Activated CD8-positive, alpha-beta memory T cell treated with anti-CD3 and anti-CD28 coated beads, Interleukin-2, amount 50 U/mL, for 1 hour (primary cell): ENCODE data around the gene FGB.
A peak's percentile ranks its signal among the peaks of the same experiment; 100 is the strongest.

Experiments used
- DNase-seq: peaks from one replicate; pipeline ENCODE4 v3.0.0-alpha.2; 2020; ENCODE audit errors: extremely low read depth

The FGB gene

DNA sequence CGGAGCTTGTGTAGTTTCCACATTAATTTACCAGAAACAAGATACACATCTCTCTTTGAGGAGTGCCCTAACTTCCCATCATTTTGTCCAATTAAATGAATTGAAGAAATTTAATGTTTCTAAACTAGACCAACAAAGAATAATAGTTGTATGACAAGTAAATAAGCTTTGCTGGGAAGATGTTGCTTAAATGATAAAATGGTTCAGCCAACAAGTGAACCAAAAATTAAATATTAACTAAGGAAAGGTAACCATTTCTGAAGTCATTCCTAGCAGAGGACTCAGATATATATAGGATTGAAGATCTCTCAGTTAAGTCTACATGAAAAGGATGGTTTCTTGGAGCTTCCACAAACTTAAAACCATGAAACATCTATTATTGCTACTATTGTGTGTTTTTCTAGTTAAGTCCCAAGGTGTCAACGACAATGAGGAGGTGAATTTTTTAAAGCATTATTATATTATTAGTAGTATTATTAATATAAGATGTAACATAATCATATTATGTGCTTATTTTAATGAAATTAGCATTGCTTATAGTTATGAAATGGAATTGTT lies at the start of gene FGB:
Gene FGB (plus strand): TSS at position 315 of the 558 bp plus-strand sequence. CDS start 8 bp downstream, at position 323.
- no peak for DNase-seq

DNA sequence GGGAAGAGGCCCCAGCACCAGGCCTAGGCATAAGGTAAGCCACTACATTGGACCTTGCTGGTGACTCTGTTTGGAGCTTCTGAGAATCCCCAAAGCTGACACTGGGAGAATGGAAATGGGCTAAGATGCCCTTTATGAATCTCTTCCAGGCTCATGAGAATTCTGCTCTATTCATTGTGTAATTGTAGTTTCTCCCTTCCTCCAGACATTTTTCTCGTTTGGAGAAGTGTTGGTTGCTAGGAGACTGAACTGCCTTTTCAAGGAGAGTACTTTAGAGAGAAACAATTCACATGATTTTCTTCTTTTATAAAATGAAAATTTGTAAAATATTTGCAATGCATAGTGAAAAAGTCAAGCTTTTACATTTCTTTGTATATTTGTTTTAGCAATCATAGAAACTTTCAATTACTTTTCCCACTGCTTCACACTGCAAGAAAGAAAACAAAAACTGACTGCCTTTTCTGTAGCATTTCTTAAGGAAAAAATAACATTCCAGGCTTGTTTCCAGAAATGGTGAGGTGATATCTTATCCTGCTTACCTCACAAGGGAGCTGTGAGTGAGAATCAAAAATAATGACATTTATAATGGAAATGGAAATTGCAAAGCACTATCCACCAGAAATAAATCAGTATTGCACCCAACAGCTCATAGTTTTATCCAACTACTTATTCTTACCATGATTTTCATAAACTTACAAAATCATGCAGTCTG lies 46.3 kb upstream of the FGB start:
- no peak for DNase-seq

DNA sequence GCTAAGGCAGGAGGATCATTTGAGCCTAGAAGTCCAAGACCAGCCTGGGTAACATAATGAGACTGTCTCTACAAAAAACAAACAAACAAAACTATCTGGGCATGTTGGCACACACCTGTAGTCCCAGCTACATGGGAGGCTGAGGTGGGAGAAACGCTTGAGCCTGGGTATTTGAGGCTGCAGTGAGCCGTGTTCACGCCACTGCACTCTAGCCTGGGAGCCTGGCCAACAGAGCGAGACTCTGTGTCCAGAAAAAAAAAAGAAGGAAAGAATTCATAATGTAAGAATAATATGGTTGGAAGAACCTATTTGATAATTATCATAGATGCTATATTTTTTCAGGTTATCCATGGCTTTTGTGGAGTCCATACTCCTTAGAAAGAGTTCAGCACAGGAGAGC lies 45.2 kb upstream of the FGB start:
- DNase-seq, result no peak

DNA sequence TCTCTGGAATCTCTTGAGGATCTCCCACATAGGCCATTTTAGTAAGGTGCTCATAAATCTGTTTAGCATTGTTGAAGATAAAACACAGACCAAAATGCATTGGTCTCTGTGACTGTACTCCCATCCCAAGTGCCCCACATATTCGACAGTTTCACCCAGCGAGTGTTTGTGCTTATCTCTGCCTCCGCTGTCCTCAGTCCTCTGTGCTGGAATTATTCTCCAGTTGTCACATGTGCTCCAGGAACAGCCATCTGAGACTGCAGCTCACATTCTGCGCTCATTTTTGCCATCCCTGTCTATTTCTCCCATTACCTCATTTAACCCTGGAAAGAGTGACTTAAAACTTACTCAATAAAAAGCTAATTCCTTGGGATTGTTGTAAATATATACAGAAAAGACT lies 43.6 kb upstream of the FGB start:
- no peak for DNase-seq

DNA sequence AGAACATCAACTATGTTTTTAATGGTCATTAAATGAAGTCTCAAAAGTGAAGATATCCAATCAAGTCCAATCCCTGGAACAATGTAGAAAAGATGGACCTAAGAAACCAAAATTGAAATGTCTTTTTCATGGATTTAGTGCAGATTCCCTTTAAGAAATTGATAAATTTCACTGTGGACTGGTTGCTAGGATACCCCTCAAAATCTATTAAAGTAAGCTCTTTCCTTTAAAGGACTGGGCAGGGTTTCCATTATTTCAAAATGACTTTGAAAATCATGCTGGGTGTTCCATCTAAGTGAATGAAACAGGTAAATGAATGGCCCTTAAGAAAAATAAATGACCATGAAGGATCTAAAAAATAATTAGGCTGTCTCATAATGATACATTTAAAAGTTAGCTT lies 41.2 kb upstream of the FGB start:
- DNase-seq, result no peak

DNA sequence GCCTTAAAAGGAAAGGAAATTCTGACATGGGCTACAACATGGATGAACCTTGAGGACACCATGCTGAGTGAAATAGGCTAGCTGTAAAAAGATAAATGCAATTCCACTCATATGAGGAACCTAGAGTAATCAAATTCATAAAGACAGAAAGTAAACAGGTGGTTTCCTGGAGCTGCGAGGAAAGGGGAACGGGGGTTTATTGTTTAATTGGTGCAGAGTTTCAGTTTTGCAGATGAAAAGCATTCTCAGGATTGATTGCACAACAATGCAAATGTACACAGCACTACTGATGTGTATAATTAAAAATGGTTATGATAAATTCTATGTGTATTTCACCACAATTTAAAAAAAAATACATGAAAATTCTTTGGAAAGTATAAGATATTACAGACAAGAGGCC lies 36.7 kb upstream of the FGB start:
- no peak for DNase-seq

DNA sequence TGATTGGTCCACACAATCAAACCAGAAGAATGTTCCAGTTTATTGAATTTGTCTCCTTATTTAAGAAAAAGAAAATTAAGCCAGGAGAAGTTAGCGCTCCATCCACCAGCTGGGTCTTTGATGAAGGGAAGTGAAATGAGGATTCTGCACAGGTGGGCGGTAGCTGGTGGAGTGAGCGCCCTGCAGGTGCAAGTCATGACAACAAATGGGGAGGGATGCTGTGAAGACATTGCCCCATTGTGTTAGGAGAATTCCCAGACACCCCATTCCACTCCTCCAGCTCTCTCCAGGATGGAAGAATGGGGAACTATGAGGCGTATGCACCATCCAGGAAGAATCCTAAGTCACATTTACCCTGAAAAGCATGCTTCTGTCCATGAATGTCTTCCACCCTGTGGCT lies 35.5 kb upstream of the FGB start:
- DNase-seq, result no peak

DNA sequence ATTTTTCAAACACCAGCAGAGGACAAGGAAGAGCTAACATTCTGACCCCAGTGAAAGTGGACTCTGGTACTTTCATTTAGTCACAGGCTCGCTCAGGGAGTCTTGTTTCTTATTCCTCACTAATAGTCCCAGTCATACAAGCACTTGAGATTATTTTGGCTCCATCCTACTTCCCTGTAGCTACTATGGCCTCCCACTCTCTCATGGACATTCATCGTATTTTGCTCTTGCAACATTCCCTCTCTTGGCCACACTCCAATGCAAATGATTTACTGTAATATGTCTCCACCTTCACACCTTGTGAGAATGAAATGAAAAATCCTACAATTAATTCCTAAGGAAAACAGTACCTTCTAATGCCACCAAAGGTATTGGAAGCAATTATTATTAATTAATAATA lies 33.9 kb upstream of the FGB start:
- no peak for DNase-seq

DNA sequence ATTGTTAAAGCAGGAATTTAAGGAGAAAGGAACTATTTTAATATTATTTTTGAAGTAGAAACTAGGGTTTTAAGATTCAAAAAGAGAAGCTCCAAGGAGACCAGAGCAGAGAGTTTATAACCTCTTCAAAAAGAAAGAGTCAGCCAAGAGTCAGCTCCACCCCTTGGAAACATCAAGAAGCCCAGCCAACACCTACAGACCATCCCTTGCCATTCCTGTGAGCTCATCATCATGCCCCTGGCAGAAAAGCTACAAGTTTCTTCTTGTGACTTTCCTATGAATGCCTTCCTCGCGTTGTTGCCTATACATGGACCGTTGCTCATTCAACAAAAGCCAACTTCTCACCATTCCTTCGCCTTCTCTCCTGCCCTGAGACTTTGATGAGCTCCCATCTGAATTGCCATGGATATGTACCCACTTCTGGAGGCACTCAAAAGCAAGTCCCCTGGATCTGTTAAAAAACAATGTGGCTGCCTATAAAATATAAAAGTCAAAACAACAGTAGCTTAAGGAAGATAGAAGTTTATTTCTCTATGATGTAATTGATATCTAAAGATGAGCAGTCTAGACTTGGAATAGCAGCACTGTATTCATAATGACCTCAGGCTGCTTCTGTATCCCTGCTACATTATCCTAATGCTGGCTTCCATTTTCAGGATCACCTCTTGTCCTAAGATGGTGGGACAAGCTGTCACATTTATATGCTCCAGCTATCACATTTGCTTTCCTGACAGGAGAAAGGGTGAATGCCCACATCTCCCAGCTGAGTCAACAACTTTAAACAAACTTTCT lies 32.9 kb upstream of the FGB start:
- no peak for DNase-seq

DNA sequence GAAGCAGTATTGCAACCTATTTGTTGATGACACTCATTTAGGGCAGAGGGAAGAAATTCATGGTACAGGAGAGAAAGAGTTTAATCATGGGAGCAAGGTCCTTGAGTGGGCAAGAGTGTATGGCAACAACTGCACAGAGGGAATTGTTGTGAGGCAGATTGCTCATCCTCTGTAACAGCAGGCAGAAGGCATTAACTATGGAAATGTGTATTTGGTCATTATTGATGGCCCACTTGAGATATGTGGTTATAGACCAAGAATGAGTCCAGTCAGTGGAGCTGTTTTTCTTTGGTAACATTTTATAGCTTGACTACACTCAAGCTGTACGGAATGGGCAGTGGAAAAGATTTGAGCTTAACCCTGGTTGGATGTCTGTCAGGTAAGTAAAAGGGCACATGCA lies 28.5 kb upstream of the FGB start:
- no peak for DNase-seq

DNA sequence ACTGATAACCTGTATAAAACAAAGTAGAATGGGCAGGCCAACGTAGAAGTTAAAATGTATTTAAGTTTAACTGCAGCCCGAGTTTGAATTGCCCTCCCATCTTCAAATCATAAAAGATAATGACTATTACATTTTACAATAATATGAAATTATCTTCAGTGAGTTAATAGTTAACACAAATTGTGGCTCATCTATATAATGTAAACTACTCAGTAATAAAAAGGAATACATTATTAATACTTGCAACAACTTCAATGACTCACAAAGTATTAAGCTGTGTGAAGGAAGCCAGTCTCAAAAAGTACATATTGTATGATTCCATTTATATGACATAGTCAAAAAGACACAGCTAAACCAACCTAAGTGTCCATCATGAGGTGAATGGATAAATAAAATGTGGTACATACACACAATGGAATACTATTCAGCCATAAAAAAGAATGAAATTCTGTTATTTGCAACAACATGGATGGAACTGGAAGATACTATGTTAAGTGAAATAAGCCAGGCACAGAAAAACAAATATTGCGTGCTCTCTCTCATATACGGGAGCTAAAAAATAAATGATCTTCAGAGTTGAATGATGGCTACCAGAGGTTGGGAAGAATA lies 20.4 kb upstream of the FGB start:
- no peak for DNase-seq

DNA sequence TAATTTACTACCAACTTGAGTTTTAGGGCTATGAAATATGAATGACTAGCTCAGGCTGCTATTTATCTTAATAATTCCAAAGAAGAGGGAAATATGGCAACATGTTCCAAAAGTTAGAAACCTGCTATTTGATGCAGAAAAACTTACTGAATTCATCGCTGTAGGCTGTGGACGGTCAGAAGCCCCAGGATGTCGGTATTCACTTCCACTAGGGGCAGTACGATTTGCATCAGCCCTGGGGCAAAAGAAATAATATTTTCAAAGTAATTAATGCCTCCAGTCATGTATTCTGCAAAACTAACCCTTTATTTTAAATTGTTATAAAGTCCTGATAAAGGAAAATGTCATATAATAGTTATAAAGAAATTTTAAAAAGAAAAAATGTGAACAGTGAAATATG lies 17.1 kb upstream of the FGB start:
- no peak for DNase-seq

DNA sequence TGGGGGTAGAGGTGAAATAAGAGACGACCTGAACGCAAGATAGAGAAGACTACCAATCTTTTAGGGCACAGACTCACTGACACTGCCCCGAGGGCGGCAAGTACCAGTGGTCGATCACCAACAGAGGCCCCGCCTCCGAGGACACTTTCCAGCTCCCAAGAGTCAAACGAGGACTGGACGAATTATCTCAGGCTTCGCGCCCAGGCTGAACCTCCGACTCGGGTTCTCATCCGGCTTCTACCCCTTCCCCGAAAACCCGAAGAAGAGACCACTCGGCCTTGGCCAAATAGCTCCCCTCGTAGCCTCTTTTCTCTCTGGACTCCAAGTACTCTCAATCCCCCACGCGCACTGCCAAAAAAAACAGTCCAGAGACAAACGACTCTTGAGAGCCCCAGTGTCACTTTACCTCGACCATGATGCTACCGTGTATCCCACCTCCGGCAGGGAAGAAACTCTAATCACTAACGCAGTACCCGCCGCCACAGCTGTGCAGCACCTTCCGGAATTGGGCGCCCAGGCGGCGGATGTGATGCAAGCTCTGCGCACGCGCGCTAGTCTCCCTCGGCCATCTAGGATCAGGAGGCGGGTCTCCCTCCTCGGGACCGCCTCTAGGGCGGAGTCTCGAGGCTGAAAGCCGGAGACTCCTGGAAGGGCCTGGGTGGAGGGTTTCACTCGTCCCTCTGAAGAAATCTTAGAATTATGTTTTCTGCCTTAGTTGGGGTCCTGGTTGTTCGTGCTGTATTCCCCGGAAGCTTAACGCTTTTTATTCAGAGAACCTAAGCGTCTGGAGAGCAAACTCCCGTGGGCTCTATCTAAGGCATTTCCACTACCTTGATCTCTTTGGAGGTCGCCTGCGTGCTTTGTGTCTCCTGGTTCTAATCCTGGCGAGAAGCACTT lies 12.7 kb upstream of the FGB start, which contains the start of gene PLRG1:
Gene PLRG1 (minus strand): TSS at position 507 of the 897 bp plus-strand sequence. CDS start 92 bp downstream, at position 415.
- DNase-seq, result peak; percentile 91

DNA sequence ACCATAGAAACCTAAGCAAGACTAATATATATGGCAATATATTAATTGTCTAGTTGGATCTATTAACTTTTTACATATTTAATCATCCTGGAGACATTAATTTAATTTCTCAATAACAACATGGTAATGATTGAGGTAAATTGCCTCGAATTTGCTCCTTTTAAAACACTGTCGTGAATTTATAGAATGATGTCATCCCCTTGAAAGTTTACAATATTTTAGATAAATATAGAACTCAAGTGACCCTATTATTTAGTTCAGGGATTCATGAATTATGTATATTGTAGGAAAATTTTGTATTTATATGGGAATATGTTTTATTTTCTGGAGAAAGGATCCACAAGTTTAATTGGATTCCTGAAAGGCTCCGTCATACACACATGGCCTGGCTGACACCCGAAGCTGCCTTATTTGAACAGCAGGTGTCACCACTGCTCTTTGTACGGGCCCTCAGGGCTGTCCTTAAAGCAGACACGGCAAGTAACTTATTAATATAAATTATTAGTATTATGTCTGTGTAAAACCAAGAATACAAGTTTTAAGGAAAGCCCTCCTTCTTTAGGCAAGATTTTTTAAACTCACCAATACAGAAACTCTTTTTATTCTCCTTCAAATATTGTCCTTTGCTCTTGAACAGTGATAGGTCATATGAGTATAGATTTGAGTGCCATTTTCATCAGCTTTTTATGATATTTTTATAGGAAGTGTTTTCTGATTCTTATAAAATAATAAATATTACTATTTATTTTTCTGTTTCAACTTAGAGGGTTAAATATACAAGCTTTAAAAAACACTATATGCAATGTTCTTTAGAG lies 10.7 kb upstream of the FGB start:
- DNase-seq, result peak; percentile 40

DNA sequence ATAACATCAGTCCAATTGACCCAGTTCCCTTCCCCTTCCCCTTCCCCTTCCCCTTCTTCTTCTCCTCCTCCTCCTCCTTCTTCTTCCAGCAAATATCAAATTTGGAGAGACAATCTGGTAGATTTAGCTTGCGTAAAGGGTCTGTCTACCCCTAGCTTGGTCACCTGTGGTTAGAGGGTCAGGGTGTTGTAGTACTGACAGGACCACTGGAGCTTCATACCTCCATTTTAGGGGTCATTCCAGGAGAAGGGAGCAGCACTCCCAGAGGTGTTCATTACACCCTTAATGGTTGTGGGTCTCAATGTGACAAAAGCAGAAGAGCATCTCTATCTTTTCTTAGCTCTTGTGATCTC lies 3.7 kb upstream of the FGB start:
- DNase-seq, result no peak

DNA sequence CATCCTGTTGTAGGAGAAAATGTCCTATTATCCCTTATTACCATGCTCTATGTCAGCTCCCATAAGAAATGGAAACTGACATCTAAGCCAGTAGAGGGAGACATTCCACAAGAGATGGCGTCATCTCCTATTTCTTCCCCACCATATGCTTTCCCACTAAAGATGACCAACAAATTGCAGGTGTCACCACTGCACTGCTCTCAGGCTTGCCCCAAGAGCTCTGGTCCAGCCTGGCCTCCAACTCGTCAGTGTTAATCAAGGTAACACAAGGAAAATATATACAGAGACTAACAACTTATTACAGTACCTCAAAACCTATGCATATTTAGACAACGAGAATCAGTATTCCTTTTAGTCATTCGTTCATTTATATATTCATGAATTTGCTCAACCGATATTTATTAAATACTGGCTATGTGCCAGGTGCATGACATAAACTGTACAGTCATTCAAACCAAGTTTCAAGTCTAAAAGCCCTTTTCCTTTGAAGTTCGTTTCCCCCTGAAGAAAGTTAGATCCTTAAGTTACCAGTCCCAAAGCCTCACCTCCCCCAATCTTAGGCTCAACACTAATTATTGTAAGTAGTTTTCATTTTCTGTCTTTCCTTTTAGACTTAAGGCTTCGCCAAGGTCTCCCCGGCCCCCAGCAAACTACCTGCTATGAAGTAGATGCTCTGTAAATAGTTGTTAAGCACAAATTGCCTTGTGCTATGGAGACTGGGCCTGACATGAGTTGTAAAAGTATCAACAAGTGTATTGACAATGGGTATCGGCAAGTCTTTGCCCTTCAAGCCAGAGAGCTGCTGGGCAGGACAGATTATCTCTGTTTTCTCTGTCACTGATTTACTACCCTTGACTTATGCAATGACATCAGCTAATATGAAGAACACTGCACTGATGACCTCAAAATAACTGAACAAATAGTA lies 3.1 kb upstream of the FGB start:
- DNase-seq, result no peak

DNA sequence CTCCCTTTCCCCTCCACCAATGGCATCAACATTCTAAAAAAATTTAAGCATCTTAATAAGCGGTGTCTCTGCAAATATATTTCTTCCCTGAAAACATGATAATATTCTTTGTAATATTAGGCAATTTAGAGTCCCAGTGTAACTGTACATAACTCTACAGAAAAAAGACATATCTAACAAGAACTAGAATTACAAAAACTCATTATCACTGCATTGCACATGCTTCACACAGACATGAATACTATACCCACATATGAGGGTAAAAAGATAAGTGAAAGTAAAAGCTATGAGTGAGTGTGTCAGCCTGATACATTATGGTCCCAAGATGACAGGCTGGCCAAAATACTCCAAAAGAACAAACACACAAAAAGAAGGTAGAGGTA lies 2.4 kb upstream of the FGB start:
- no peak for DNase-seq

DNA sequence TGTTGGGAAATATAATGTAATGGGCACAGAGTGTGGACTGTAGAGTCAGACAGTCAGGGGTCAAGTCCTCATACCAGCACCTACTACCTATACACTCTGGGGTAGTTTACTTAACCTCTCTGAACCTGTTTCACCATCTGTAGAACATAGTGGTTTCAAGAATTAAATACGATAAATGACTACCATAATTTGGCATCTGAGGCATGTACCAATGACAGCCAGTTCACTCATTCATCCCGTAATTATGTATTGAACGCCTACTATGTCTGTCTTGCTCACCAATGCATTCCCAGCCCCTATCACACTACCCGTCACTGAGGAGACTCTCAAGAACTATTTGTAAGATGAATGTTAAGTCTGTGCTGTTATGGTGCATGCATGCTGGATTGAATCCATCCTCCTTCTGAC lies 2.0 kb upstream of the FGB start:
- no peak for DNase-seq

DNA sequence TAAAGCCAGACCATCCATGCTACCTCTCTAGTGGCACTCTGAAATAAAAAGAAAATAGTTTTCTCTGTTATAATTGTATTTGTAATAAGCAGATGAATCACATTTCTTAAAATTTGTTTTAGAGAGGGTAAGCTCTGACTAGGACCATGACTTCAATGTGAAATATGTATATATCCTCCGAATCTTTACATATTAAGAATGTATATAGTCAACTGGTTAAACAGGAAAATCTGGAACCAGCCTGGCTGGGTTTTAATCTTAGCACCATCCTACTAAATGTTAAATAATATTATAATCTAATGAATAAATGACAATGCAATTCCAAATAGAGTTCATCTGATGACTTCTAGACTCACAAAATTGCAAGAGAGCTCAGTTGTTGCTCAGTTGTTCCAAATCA lies 1.5 kb downstream of the FGB start:
- no peak for DNase-seq

DNA sequence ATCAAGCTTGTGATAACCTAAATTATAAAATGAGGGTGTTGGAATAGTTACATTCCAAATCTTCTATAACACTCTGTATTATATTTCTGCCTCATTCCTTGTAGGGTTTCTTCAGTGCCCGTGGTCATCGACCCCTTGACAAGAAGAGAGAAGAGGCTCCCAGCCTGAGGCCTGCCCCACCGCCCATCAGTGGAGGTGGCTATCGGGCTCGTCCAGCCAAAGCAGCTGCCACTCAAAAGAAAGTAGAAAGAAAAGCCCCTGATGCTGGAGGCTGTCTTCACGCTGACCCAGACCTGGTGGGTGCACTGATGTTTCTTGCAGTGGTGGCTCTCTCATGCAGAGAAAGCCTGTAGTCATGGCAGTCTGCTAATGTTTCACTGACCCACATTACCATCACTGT lies 2.9 kb downstream of the FGB start:
- DNase-seq, result no peak
